ENCODE measurements around the gene LRRC59.

DNA sequence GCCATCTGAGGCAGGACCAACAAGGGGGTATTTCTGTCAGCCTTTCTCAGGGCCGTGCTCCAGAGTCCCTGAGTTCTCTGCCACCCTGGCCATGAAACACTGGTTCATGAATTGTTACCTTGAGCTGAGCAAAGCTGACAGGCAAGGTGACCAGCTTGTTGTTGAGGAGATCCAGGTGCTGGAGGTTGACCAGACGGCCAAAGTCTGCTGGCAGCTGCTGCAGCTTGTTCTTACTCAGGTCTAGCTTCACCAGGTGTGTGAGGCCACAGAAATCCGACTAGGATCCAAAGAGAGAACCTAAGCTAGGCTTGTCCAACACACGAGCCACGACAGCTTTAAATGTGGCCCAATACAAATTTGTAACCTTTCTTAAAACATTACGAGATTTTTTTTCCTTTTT lies 4.7 kb downstream of the LRRC59 start:
- TF ChIP-seq POLR2AphosphoS5 (IDR thresholded peaks at IDR 0.05; ENCODE audit: low read depth) (no peak), CTCF (IDR thresholded peaks at IDR 0.05; ENCODE audit: insufficient read depth, low read length) (no peak)

Measured in HL-60 (cell line).